GM10266 (cell line): ENCODE measurements around the gene PROSER2.
A peak's percentile ranks its signal among the peaks of the same experiment; 100 is the strongest.

Experiments
- DNase-seq: peaks from one replicate; pipeline ENCODE4 v3.0.0; 2012; ENCODE audit errors: extremely low spot score
- CTCF ChIP-seq: IDR thresholded peaks from 2 replicates; pipeline ENCODE4 v1.5.1; 2012; ENCODE audit warnings: mild to moderate bottlenecking, low read depth; ENCODE audit not compliant: control insufficient read depth, insufficient read depth; ENCODE audit errors: missing control alignments

PROSER2 gene

GRCh38 chr10:11866199-11866925 is 43.2 kb downstream of the PROSER2 start:
- no peak for DNase-seq
- no peak for TF ChIP-seq CTCF

GRCh38 chr10:11869219-11869618 is 46.1 kb downstream of the PROSER2 start:
- DNase-seq, result no peak
- no peak for TF ChIP-seq CTCF

- no peak for TF ChIP-seq CTCF
- DNase-seq, result no peak
These were observed 46.7 kb downstream of the PROSER2 start for GRCh38 chr10:11869743-11870460.

- no peak for DNase-seq
- TF ChIP-seq CTCF, result no peak
These were observed 47.3 kb downstream of the PROSER2 start for GRCh38 chr10:11870461-11870780.

GRCh38 chr10:11870900-11871400 is 47.8 kb downstream of the PROSER2 start:
- no peak for DNase-seq

GRCh38 chr10:11871466-11871865 is 48.3 kb downstream of the PROSER2 start:
- TF ChIP-seq CTCF, result no peak
- no peak for DNase-seq

More at GRCh38 chr10:11870900-11871400, 47.8 kb downstream of the PROSER2 start:
- no peak for TF ChIP-seq CTCF

- peak; percentile 85 for DNase-seq
These were observed 51.7 kb downstream of the PROSER2 start for GRCh38 chr10:11874568-11875493.

More at GRCh38 chr10:11874568-11875493, 51.7 kb downstream of the PROSER2 start:
- no peak for TF ChIP-seq CTCF
